OCI-LY7 (cell line): ENCODE data around the gene CCDC66.

ENCODE experiments used
- EZH2phosphoT487 ChIP-seq: fragments of 200-600 bp; sonication (generic); IDR thresholded peaks from 2 replicates; pipeline ENCODE4 v1.6.1; 2018; ENCODE audit warnings: low read depth, borderline replicate concordance, mild to moderate bottlenecking, mixed run types, antibody characterized with exemption, low read length, moderate library complexity, mixed read lengths
- TF ChIP-seq, protein P1 (sequence below): fragments of 200-600 bp; sonication (generic); conservative IDR thresholded peaks from 2 replicates; pipeline ENCODE4 v1.5.1; 2014; ENCODE audit warnings: mild to moderate bottlenecking, antibody characterized with exemption, low read length, moderate library complexity, mixed read lengths

DNA sequence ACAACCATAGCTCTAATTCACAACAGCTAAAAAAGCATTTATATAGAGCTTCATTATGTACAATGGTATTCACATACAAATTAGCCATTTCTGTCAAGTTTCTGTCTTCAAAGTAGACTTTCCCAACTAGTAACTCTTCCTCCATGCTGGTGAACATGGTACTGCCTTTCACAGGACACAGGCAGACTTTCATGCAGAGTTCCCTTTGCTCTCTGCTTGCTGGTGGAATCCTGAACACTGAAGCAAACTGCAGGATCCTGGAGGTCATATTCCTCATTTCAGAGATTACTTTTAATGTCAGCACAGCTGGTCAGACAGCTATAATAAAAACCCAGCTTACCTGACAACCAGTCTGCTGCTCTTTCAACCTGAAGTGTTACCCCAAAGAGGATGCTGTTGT is 72.5 kb downstream of the CCDC66 start:
- TF ChIP-seq, protein P1, sequence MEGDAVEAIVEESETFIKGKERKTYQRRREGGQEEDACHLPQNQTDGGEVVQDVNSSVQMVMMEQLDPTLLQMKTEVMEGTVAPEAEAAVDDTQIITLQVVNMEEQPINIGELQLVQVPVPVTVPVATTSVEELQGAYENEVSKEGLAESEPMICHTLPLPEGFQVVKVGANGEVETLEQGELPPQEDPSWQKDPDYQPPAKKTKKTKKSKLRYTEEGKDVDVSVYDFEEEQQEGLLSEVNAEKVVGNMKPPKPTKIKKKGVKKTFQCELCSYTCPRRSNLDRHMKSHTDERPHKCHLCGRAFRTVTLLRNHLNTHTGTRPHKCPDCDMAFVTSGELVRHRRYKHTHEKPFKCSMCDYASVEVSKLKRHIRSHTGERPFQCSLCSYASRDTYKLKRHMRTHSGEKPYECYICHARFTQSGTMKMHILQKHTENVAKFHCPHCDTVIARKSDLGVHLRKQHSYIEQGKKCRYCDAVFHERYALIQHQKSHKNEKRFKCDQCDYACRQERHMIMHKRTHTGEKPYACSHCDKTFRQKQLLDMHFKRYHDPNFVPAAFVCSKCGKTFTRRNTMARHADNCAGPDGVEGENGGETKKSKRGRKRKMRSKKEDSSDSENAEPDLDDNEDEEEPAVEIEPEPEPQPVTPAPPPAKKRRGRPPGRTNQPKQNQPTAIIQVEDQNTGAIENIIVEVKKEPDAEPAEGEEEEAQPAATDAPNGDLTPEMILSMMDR, result no peak
- no peak for TF ChIP-seq EZH2phosphoT487
